ENCODE measurements around the gene ITGA2B.
"Not testable (repeated sequence)": the region's sequence is repeated elsewhere in the genome, so short reads cannot be mapped to it uniquely, and the experiment has no call there.

ITGA2B gene

DNA sequence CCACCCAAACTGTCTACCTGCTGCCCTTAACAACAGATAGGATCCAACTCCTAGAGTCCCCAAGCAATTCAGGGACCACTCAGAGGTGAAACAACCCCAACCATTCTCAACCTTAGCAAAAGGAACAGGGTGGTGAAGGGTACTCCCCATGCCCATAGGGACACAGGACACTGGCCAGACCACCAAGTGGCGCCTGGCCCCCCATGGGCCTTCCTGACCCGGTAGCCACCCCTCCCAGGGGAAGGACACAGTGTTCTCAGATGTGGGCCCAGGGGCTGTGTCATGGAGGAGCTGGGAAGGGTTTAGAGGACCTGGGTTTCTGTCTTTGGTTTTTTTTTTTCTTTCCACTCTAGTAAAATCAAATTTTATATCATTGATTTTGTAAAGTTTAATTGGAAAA, 55.1 kb downstream of the ITGA2B start:
- no peak overlapping the region for H3K4me3 ChIP-seq (ENCODE audit: low read depth, low read length)
- DNase-seq (ENCODE audit: low read depth): no peak
- TF ChIP-seq, protein P1, sequence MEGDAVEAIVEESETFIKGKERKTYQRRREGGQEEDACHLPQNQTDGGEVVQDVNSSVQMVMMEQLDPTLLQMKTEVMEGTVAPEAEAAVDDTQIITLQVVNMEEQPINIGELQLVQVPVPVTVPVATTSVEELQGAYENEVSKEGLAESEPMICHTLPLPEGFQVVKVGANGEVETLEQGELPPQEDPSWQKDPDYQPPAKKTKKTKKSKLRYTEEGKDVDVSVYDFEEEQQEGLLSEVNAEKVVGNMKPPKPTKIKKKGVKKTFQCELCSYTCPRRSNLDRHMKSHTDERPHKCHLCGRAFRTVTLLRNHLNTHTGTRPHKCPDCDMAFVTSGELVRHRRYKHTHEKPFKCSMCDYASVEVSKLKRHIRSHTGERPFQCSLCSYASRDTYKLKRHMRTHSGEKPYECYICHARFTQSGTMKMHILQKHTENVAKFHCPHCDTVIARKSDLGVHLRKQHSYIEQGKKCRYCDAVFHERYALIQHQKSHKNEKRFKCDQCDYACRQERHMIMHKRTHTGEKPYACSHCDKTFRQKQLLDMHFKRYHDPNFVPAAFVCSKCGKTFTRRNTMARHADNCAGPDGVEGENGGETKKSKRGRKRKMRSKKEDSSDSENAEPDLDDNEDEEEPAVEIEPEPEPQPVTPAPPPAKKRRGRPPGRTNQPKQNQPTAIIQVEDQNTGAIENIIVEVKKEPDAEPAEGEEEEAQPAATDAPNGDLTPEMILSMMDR (IDR thresholded peaks at IDR 0.05; ENCODE audit: low read depth, low read length, missing control alignments): no peak
- in situ Hi-C loops (cut with HindIII; ENCODE audit: low sequenced_read_pairs): no loop called here

DNA sequence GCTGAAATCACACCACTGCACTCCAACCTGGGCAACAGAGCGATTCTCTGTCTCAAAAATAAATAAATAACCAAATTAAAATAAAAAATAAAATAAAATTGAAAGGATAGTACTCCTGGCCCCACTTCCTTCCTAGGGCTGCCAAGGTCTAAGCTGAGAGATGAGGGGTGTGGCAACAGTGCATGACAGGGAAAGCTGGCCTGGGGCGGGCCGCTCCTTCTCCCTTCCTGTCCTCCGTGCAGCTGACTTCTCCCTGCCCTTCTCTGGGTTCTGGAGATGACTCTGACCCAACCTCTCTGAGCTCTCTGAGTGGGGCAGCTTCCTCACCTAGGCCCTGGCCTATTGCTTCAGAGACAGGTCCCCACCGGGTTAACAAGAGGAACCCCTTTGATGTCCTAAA, 56.1 kb downstream of the ITGA2B start:
- DNase-seq (ENCODE audit: low read depth): no peak
- in situ Hi-C loops (cut with HindIII; ENCODE audit: low sequenced_read_pairs): no loop called here
- no peak overlapping the region for H3K4me3 ChIP-seq (ENCODE audit: low read depth, low read length)
- TF ChIP-seq, protein P1 (IDR thresholded peaks at IDR 0.05; ENCODE audit: low read depth, low read length, missing control alignments): no peak

DNA sequence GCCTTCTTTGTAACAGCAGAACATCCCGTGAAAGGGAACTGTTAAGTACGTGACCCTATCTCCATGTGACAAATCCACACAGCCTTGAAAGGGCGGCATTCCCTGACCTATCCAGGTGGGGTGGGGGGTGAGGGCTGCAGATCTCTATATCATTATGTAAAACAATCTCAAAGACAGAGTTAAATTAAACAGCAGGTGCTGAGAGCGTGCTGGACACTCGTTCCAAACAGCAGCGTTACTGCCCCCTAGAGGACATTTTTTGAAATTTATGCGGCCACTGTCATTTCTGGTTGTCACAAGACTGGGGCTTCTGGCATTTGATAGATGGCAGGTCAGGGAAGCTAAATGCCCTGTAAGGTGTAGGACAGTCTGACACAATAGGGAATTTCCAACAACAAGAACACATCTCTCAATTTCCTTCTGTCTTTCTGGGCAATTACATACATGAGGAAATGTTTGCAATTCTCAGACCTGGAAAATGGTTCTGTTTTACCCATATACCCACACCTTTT, 58.1 kb downstream of the ITGA2B start:
- peak; percentile 47 for DNase-seq (ENCODE audit: low read depth)
- no peak overlapping the region for H3K4me3 ChIP-seq (ENCODE audit: low read depth, low read length)
- TF ChIP-seq, protein P1 (IDR thresholded peaks at IDR 0.05; ENCODE audit: low read depth, low read length, missing control alignments): peak; percentile 79
- in situ Hi-C loops (cut with HindIII; ENCODE audit: low sequenced_read_pairs): no loop called here

DNA sequence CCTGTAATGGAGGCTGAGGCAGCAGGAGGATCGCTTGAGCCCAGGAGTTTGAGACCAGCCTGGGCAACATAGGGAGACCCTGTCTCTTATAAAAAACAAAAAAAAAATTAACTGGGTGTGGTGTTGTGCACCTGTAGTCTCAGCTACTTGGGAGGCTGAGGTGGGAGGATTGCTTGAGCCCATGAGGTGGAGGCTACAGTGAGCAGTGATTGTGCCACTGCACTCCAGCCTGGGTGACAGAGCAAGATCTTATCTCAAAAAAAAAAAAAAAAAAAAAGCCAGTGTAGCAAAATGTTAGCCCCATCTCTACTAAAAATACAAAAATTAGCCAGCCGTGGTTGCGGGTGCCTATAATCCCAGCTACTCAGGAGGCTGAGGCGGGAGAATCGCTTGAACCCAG, 59.2 kb downstream of the ITGA2B start:
- in situ Hi-C loops (cut with HindIII; ENCODE audit: low sequenced_read_pairs); DNase-seq (ENCODE audit: low read depth); H3K4me3 ChIP-seq (ENCODE audit: low read depth, low read length): not testable (repeated sequence)

DNA sequence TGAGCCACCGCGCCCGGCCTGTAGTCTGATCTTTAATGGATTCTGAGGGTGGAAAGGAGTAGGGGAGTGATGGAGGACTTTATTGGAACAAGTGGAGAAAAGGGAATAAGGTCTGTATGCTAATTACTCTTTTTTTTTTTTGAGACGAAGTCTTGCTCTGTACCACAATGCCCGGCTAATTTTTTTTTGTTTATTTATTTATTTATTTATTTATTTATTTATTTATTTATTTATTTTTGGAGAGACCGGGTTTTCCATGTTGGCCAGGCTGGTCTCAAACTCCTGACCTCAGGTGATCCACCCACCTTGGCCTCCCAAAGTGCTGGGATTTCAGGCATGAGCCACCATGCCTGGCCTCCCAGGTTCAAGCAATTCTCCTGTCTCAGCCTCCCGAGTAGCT, 59.9 kb downstream of the ITGA2B start:
- DNase-seq (ENCODE audit: low read depth); in situ Hi-C loops (cut with HindIII; ENCODE audit: low sequenced_read_pairs); H3K4me3 ChIP-seq (ENCODE audit: low read depth, low read length): not testable (repeated sequence)

DNA sequence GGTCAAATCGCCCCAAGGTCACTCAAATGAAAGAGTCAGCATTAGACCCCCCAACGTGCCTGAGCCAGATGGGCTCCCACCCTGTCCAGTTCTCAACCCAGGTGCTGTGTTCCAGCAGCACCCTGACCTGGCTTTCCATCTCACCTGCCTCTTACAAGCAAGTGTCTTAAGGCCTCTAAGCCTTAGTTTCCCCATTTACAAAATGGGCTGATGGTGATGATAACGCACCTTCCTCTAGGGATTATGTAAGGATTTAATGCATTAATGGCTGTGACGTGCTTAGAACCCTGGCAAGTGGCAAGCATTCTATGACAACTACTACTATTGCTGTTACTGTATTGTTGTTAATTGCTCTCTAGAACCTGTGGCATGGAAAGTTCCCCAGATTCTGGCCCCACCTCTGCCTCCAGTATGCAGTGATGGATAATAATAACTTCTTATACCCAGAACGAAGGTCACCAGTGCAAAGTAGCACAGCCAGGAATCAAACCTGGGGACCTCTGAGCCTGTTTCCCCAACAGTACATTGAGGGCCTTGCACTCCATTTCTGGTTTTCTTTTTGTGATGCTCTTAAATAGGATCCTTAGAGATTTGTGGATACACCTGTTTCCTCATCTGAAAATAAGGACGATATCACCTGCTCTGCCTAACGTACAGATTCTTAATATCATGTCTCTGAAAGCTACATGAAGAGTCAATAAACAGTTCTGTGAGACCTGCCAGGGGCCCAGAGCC, 61.6 kb downstream of the ITGA2B start:
- H3K4me3 ChIP-seq (ENCODE audit: low read depth, low read length): no peak overlapping the region
- DNase-seq (ENCODE audit: low read depth): no peak
- TF ChIP-seq, protein P1 (IDR thresholded peaks at IDR 0.05; ENCODE audit: low read depth, low read length, missing control alignments): no peak
- in situ Hi-C loops (cut with HindIII; ENCODE audit: low sequenced_read_pairs): no loop called here

DNA sequence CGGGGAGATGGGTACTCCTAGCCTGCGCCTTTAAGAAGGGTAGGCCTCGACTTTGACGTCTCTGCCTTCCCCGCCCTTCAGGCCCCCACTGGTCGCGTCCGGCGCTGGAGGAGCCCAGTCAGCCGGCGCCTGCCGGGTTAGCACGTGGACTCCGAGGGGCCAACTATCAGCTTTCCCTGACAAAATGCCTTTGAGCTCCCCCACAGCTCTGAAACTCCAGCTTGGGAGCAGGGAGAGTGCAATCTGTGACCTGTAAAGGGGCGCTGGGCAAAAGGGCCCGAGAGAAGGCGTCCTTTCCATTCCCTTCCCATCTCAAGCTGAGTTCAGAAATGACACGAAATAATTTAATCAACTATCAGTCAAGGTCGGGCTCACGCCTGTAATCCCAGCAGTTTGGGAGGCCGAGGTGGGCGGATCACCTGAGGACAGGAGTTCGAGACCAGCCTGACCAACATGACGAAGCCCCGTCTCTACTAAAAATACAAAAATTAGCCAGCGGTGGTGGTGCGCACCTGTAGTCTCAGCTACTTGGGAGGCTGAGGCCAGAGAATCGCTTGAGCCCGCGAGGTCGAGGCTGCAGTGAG, 62.5 kb downstream of the ITGA2B start:
- DNase-seq (ENCODE audit: low read depth): peak; percentile 92
- in situ Hi-C loops (cut with HindIII; ENCODE audit: low sequenced_read_pairs): no loop called here
- TF ChIP-seq, protein P1 (IDR thresholded peaks at IDR 0.05; ENCODE audit: low read depth, low read length, missing control alignments): no peak
- no peak overlapping the region for H3K4me3 ChIP-seq (ENCODE audit: low read depth, low read length)
